PC-3 (cell line): Measurements from ENCODE around the gene DACT1. TPM values are rescaled to one million over a fixed set of nuclear protein-coding genes. Genes with fewer than 3 reads are reported as not detected.

Experiments used
- ATAC-seq: fragments of 200-7000 bp; cut with Tn5 transposase; 2 replicates; pipeline ENCODE4 v1.9.1; 2020; ENCODE audit warnings: mild to moderate bottlenecking, moderate library complexity
- BruUV-seq: library from RNA; stranded (reverse); fragments of 400-500 nt; replicated peaks from 2 replicates; lab custom pipeline; 2021; lab: Mats Ljungman, UMichigan
- CTCF ChIA-PET: fragments of 300-600 bp; sonication (Branson Sonifier 250); formaldehyde crosslinking; loops from one replicate; lab custom pipeline; 2022; ENCODE audit warnings: antibody characterized with exemption; lab: Charles Lee
- POLR2A ChIA-PET: fragments of 300-600 bp; sonication (Branson Sonifier 250); formaldehyde crosslinking; loops from one replicate; lab custom pipeline; 2022; ENCODE audit warnings: antibody characterized with exemption; ENCODE audit not compliant: unreplicated experiment; lab: Charles Lee
- DNase-seq: peaks from one replicate; pipeline ENCODE4 v3.0.0-alpha.2; 2015
- H2AFZ ChIP-seq: fragments of 300-600 bp; sonication (generic); 2 replicates; pipeline ENCODE4 v1.6.0; 2016; ENCODE audit warnings: antibody characterized with exemption, low read length
- H3F3A ChIP-seq: fragments of 300-600 bp; sonication (generic); one replicate; pipeline ENCODE4 v1.6.0; 2017; ENCODE audit warnings: antibody characterized with exemption, low read length, control low read depth, mild to moderate bottlenecking; ENCODE audit not compliant: unreplicated experiment
- H3K27ac ChIP-seq: fragments of 300-600 bp; sonication (generic); 2 replicates; pipeline ENCODE4 v1.5.1; 2016; ENCODE audit warnings: mild to moderate bottlenecking, low read length
- H3K27me3 ChIP-seq: fragments of 300-600 bp; sonication (generic); 2 replicates; pipeline ENCODE4 v1.6.1; 2016; ENCODE audit warnings: low read length, mixed read lengths
- H3K36me3 ChIP-seq: fragments of 300-600 bp; sonication (generic); 2 replicates; pipeline ENCODE4 v1.6.1; 2016; ENCODE audit warnings: low read depth, mixed run types, low read length, mixed read lengths
- H3K4me1 ChIP-seq: fragments of 300-600 bp; sonication (generic); 2 replicates; pipeline ENCODE4 v1.5.1; 2016; ENCODE audit warnings: low read length; ENCODE audit not compliant: insufficient read depth
- H3K4me2 ChIP-seq: fragments of 300-600 bp; sonication (generic); 2 replicates; pipeline ENCODE4 v1.6.0; 2016; ENCODE audit warnings: low read length
- H3K4me3 ChIP-seq: fragments of 300-600 bp; sonication (generic); 2 replicates; pipeline ENCODE4 v1.5.1; 2016; ENCODE audit warnings: mild to moderate bottlenecking, low read length, mixed read lengths
- H3K79me2 ChIP-seq: fragments of 300-600 bp; sonication (generic); 2 replicates; pipeline ENCODE4 v1.6.1; 2017; ENCODE audit warnings: low read length, mixed read lengths
- H3K9ac ChIP-seq: fragments of 300-600 bp; sonication (generic); 2 replicates; pipeline ENCODE4 v1.6.0; 2016; ENCODE audit warnings: mild to moderate bottlenecking, low read length
- H3K9me2 ChIP-seq: fragments of 300-600 bp; sonication (generic); replicated peaks from 2 replicates; pipeline ENCODE4 v1.6.1; 2016; ENCODE audit warnings: mixed run types, low read length, mixed read lengths
- H3K9me3 ChIP-seq: fragments of 300-600 bp; sonication (generic); 2 replicates; pipeline ENCODE4 v1.6.1; 2016; ENCODE audit warnings: low read length, mixed read lengths
- H4K20me1 ChIP-seq: fragments of 300-600 bp; sonication (generic); 2 replicates; pipeline ENCODE4 v1.6.1; 2016; ENCODE audit warnings: low read length, mixed read lengths
- EZH2 ChIP-seq: fragments of 300-600 bp; sonication (generic); IDR thresholded peaks from one replicate; pipeline ENCODE4 v1.6.1; 2017; ENCODE audit warnings: antibody characterized with exemption, mild to moderate bottlenecking, low read length; ENCODE audit not compliant: unreplicated experiment
- EZH2phosphoT487 ChIP-seq: fragments of 300-600 bp; sonication (generic); IDR thresholded peaks from 2 replicates; pipeline ENCODE4 v1.6.1; 2018; ENCODE audit warnings: mild to moderate bottlenecking, antibody characterized with exemption, low read length, borderline replicate concordance
- intact Hi-C: fragments of 100-400 bp; cut with micrococcal nuclease; formaldehyde crosslinking; loops from 2 replicates; pipeline ENCODE4 v1.9.0; 2023
- total RNA-seq: library from RNA; depleted of rRNA; stranded (reverse); fragments of >200 nt; gene quantifications from 2 replicates; pipeline ENCODE4 v1.2.3, GENCODE V29; 2014
- TF ChIP-seq, protein P1 (sequence below): fragments of 300-600 bp; sonication (generic); conservative IDR thresholded peaks from 2 replicates; pipeline ENCODE4 v1.5.1; 2017; ENCODE audit warnings: antibody characterized with exemption, low read depth, mild to moderate bottlenecking, low read length

The DACT1 gene
- total RNA-seq, 1 experiment from 2014 or later: 1.8 TPM

DNA sequence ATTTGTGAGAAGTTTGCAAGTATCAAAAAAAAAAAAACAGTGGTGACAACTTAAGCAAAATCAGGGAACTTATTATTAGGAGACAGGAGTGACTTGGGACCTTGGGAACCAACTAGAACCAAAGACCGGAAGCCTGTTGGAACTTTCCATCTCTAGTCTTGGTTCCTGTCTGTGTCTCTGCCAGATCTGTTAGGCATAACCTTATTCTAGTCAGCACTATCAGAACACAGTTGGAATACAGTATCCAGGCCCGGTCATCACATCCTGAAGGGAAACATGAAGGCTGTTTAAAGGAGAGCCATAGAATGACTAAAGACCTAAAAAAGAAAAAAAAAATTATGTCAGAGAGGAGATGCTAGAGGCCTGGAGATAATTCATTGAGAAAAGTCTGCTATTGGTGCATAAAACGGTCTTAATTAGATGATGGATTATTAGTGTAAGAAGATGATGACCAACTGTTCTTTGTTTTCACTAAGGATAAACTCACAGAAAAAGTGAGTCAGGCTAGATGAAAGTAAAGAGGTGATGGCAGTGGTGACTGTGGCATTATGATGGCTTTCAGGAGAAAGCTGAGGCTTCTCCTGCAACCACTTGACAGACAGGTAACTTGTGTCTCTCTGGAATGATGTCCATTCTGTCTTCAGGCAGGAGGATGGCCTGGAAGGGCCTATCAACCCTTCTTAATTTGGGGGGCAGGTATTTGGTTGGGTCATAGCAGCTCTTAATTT, 28.2 kb downstream of the DACT1 start:
- intact Hi-C loops: no loop called here
- no peaks in the 10 kb centered on the region for H3K36me3 ChIP-seq
- DNase-seq (no peak), ATAC-seq (no peak)
- no peak overlapping the region for H3K4me3 ChIP-seq
- TF ChIP-seq EZH2phosphoT487: no peak
- TF ChIP-seq, protein P1, sequence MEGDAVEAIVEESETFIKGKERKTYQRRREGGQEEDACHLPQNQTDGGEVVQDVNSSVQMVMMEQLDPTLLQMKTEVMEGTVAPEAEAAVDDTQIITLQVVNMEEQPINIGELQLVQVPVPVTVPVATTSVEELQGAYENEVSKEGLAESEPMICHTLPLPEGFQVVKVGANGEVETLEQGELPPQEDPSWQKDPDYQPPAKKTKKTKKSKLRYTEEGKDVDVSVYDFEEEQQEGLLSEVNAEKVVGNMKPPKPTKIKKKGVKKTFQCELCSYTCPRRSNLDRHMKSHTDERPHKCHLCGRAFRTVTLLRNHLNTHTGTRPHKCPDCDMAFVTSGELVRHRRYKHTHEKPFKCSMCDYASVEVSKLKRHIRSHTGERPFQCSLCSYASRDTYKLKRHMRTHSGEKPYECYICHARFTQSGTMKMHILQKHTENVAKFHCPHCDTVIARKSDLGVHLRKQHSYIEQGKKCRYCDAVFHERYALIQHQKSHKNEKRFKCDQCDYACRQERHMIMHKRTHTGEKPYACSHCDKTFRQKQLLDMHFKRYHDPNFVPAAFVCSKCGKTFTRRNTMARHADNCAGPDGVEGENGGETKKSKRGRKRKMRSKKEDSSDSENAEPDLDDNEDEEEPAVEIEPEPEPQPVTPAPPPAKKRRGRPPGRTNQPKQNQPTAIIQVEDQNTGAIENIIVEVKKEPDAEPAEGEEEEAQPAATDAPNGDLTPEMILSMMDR: no peak
- no peak for TF ChIP-seq EZH2
- no peaks in the 10 kb centered on the region for H3K9me2 ChIP-seq
- no peaks in the 10 kb centered on the region for H3K4me1 ChIP-seq
- H3K9me3 ChIP-seq: no peaks in the 10 kb centered on the region
- CTCF ChIA-PET: no interaction called here
- no peak overlapping the region for H3K9ac ChIP-seq
- H3K27ac ChIP-seq: no peak overlapping the region
- H3F3A ChIP-seq: no peaks in the 10 kb centered on the region
- H3K4me2 ChIP-seq: no peak overlapping the region
- H3K27me3 ChIP-seq: peaks cover 88% of the 10 kb centered on the region
- no TSS peak for BruUV-seq
- H4K20me1 ChIP-seq: no peaks in the 10 kb centered on the region
- no peak overlapping the region for H2AFZ ChIP-seq
- POLR2A ChIA-PET: no interaction called here
- H3K79me2 ChIP-seq: no peaks in the 10 kb centered on the region

DNA sequence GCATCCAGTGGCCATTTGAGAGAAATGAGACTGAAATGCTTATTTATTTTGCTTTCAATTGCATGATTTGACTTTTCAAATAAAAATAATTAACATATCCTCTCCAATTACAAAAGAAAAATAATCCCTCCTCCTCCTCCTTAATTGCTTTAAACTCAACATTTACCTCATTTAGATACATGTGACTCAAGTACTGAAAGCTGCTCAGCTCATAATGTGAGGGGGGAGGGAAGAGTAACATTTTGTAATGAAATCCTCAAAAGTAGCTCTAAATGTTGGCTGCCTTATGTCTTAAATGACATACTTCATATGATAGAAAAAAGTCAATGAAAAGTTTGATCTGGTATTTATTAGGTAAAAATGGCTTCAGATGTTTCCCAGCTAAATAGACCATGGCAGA, 29.0 kb downstream of the DACT1 start:
- no peaks in the 10 kb centered on the region for H3F3A ChIP-seq
- H3K27me3 ChIP-seq: peaks cover 93% of the 10 kb centered on the region
- DNase-seq: no peak
- POLR2A ChIA-PET: interaction anchor here (0.7 kb wide), 1 partner anchor 347 kb away, joined by 3 read pairs; no protein-coding TSS in a partner anchor
- no peaks in the 10 kb centered on the region for H3K36me3 ChIP-seq
- H3K9ac ChIP-seq: no peak overlapping the region
- ATAC-seq: no peak
- H2AFZ ChIP-seq: no peak overlapping the region
- intact Hi-C loops: no loop called here
- CTCF ChIA-PET: no interaction called here
- no peaks in the 10 kb centered on the region for H3K9me3 ChIP-seq
- H4K20me1 ChIP-seq: no peaks in the 10 kb centered on the region
- H3K9me2 ChIP-seq: no peaks in the 10 kb centered on the region
- no peaks in the 10 kb centered on the region for H3K79me2 ChIP-seq
- H3K4me3 ChIP-seq: no peak overlapping the region
- H3K4me1 ChIP-seq: no peaks in the 10 kb centered on the region
- BruUV-seq: no TSS peak
- TF ChIP-seq, protein P1: no peak
- no peak overlapping the region for H3K4me2 ChIP-seq
- no peak overlapping the region for H3K27ac ChIP-seq

DNA sequence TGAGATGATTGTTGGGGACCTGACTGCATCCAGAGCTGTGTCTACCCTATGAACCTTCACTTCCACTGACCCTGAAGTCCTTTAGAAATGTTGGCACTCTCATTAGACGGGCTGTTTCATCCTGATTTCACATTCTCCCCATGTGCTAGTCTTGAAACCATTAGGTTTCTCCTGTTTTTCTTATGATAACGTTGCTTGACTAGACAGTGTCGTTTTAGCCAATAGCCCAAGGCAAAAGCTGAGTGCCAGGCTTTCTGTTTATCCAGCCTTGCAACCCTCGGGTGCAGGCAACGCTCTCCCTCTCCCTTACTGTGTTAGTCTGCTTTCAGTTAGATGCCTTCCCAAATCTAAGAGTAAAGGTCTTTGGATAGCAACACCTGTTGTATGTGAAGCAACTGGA, 30.1 kb downstream of the DACT1 start:
- H3K4me1 ChIP-seq: no peaks in the 10 kb centered on the region
- no peaks in the 10 kb centered on the region for H3K36me3 ChIP-seq
- POLR2A ChIA-PET: interaction anchor here (0.6 kb wide), 1 partner anchor 408 kb away, joined by 3 read pairs; no protein-coding TSS in a partner anchor
- H2AFZ ChIP-seq: no peak overlapping the region
- H3K79me2 ChIP-seq: no peaks in the 10 kb centered on the region
- no peak overlapping the region for H3K4me2 ChIP-seq
- H3K9ac ChIP-seq: no peak overlapping the region
- no peak overlapping the region for H3K4me3 ChIP-seq
- intact Hi-C loops: no loop called here
- no peaks in the 10 kb centered on the region for H3K9me3 ChIP-seq
- no peak for DNase-seq
- no peaks in the 10 kb centered on the region for H4K20me1 ChIP-seq
- ATAC-seq: no peak
- peaks cover 94% of the 10 kb centered on the region for H3K27me3 ChIP-seq
- CTCF ChIA-PET: no interaction called here
- TF ChIP-seq, protein P1: no peak
- TF ChIP-seq EZH2: no peak
- TF ChIP-seq EZH2phosphoT487: no peak
- no TSS peak for BruUV-seq
- H3K9me2 ChIP-seq: no peaks in the 10 kb centered on the region
- no peak overlapping the region for H3K27ac ChIP-seq
- H3F3A ChIP-seq: no peaks in the 10 kb centered on the region
